Measurements from ENCODE around the gene FOXP1. TPM values are rescaled to one million over a fixed set of nuclear protein-coding genes. Genes with fewer than 3 reads are reported as not detected.

Gene FOXP1
- total and polyA plus RNA-seq, 4 donors: 15.2 to 263 (median 110) TPM

DNA sequence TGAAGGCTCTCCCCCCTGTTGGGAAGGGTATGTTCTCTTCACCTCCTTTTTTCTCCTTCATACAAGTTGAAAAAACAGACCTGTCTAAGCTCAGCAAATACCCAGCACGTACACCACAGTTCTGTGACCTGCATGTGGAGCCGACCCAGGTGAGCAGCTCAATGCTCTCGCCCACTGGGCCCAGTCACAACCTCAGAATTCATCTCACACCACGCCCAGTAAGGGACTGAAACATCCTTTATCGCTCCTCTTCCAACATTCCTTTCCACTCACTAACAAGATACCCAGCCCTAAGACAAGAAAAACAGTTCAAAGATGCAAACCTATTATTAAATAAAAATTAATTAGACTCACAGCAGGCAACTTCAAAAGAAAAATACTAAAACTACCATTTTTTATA lies 68.9 kb downstream of the FOXP1 start:
- 95 to 97% methylated on average over 5 of the region's 5 CpGs for WGBS, 2 donors
- DNase-seq: no peak
- intact Hi-C loops (cut with DNase I): loop anchor here in 1 of 2 donors (5.0 kb wide), 1 partner anchor 68 kb away; the partner anchor contains the start of gene FOXP1
- Histone ChIP-seq H3K27me3 (ENCODE audit: control insufficient read depth in 1 of 2, insufficient read depth in 2 of 2, low read length in 1 of 2) (no peaks in the 10 kb centered on the region), H3K9me3 (ENCODE audit: control insufficient read depth, low read length) (no peaks in the 10 kb centered on the region), H3K4me1 (ENCODE audit: control insufficient read depth in 1 of 2, insufficient read depth in 2 of 2, low read length in 2 of 2) (peaks cover 4 to 5% of the 10 kb centered on the region in 2 donors), H3K4me3 (ENCODE audit: low read length in 2 of 2) (no peak overlapping the region), H3K36me3 (ENCODE audit: control insufficient read depth in 1 of 2, insufficient read depth in 2 of 2, low read length in 1 of 2) (no peaks in the 10 kb centered on the region), H3K27ac (ENCODE audit: low read depth in 1 of 2, low read length in 2 of 2) (no peak overlapping the region)
- no peak for ATAC-seq (ENCODE audit: low FRiP score)

GRCh38 chr3:71513515-71513914 lies 70.0 kb downstream of the FOXP1 start:
- ATAC-seq (ENCODE audit: low FRiP score) (no peak), DNase-seq (no peak)
- peaks cover 4 to 5% of the 10 kb centered on the region in 2 donors for H3K4me1 ChIP-seq (ENCODE audit: control insufficient read depth in 1 of 2, insufficient read depth in 2 of 2, low read length in 2 of 2)
- intact Hi-C loops (cut with DNase I): loop anchor here in 1 of 2 donors (5.0 kb wide), 1 partner anchor 69 kb away; the partner anchor contains the start of gene FOXP1
- H3K36me3 ChIP-seq (ENCODE audit: control insufficient read depth in 1 of 2, insufficient read depth in 2 of 2, low read length in 1 of 2): no peaks in the 10 kb centered on the region
- no peak overlapping the region for H3K4me3 ChIP-seq (ENCODE audit: low read length in 2 of 2)
- H3K27me3 ChIP-seq (ENCODE audit: control insufficient read depth in 1 of 2, insufficient read depth in 2 of 2, low read length in 1 of 2): no peaks in the 10 kb centered on the region
- 94 to 95% methylated on average over 7 of the region's 7 CpGs for WGBS, 2 donors
- no peak overlapping the region for H3K27ac ChIP-seq (ENCODE audit: low read depth in 1 of 2, low read length in 2 of 2)
- no peaks in the 10 kb centered on the region for H3K9me3 ChIP-seq (ENCODE audit: control insufficient read depth, low read length)

- H3K27ac ChIP-seq (ENCODE audit: low read depth in 1 of 2, low read length in 2 of 2): no peak overlapping the region
- DNase-seq (no peak), ATAC-seq (ENCODE audit: low FRiP score) (no peak)
- H3K4me1 ChIP-seq (ENCODE audit: control insufficient read depth in 1 of 2, insufficient read depth in 2 of 2, low read length in 2 of 2): peaks cover 4 to 5% of the 10 kb centered on the region in 2 donors
- H3K4me3 ChIP-seq (ENCODE audit: low read length in 2 of 2): no peak overlapping the region
- WGBS, 2 donors: 85 to 90% methylated on average over 6 of the region's 6 CpGs
- intact Hi-C loops (cut with DNase I): loop anchor here in 1 of 2 donors (5.0 kb wide), 1 partner anchor 69 kb away; the partner anchor contains the start of gene FOXP1
- no peaks in the 10 kb centered on the region for H3K36me3 ChIP-seq (ENCODE audit: control insufficient read depth in 1 of 2, insufficient read depth in 2 of 2, low read length in 1 of 2)
- no peaks in the 10 kb centered on the region for H3K9me3 ChIP-seq (ENCODE audit: control insufficient read depth, low read length)
- H3K27me3 ChIP-seq (ENCODE audit: control insufficient read depth in 1 of 2, insufficient read depth in 2 of 2, low read length in 1 of 2): no peaks in the 10 kb centered on the region
These were observed 70.4 kb downstream of the FOXP1 start for GRCh38 chr3:71513081-71513480.

DNA sequence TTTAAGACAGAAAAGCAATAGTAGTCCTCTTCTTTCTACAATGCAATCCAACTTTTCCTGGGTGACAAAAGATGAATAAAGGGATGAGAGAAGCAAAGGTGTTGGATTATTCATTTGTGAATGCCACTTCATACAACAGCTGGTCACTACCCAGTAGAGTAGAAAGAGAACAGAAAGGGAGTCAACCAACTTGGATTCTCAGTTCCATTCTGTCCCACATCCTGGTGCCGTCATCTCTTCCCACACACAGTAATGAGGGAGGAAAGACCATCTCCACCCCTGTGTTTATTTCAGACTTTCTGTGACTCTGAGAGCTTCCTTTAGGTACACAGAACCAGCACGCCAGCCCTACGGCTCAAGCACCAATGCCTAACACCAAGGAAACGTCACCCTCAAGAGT lies 71.0 kb downstream of the FOXP1 start:
- WGBS, 2 donors: 98 to 99% methylated on average over 4 of the region's 4 CpGs
- DNase-seq (no peak), ATAC-seq (ENCODE audit: low FRiP score) (no peak)
- H3K27me3 ChIP-seq (ENCODE audit: control insufficient read depth in 1 of 2, insufficient read depth in 2 of 2, low read length in 1 of 2): no peaks in the 10 kb centered on the region
- intact Hi-C loops (cut with DNase I): loop anchor here in 1 of 2 donors (5.0 kb wide), 1 partner anchor 70 kb away; the partner anchor contains the start of gene FOXP1
- H3K9me3 ChIP-seq (ENCODE audit: control insufficient read depth, low read length): no peaks in the 10 kb centered on the region
- H3K36me3 ChIP-seq (ENCODE audit: control insufficient read depth in 1 of 2, insufficient read depth in 2 of 2, low read length in 1 of 2): no peaks in the 10 kb centered on the region
- no peak overlapping the region for H3K4me3 ChIP-seq (ENCODE audit: low read length in 2 of 2)
- peaks cover 4 to 5% of the 10 kb centered on the region in 2 donors for H3K4me1 ChIP-seq (ENCODE audit: control insufficient read depth in 1 of 2, insufficient read depth in 2 of 2, low read length in 2 of 2)
- no peak overlapping the region for H3K27ac ChIP-seq (ENCODE audit: low read depth in 1 of 2, low read length in 2 of 2)

DNA sequence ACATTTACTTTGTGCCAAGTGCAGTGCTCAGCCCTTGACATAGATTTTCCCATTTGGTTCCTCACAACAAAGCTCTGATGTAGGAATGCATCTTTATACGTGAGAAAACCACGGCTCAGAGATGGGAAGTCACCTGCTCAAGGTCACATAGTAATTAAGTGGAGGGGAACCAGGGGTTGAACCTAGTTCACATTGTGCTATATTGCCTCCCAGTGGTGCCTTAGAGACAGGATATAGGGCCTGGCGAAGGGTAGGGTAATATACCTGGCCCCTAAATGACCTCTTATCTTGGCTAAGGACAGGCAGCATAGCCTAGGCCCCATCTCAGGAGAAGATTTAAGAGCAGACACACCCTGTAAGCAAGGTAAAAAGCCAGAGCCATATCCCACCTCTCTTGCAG lies 71.5 kb downstream of the FOXP1 start:
- no peaks in the 10 kb centered on the region for H3K27me3 ChIP-seq (ENCODE audit: control insufficient read depth in 1 of 2, insufficient read depth in 2 of 2, low read length in 1 of 2)
- WGBS, 2 donors: 66 to 67% methylated on average over 3 of the region's 3 CpGs
- H3K27ac ChIP-seq (ENCODE audit: low read depth in 1 of 2, low read length in 2 of 2): peak overlapping the region in 1 of 2 donors; percentile 76
- no peaks in the 10 kb centered on the region for H3K9me3 ChIP-seq (ENCODE audit: control insufficient read depth, low read length)
- no peak for ATAC-seq (ENCODE audit: low FRiP score)
- H3K36me3 ChIP-seq (ENCODE audit: control insufficient read depth in 1 of 2, insufficient read depth in 2 of 2, low read length in 1 of 2): no peaks in the 10 kb centered on the region
- H3K4me1 ChIP-seq (ENCODE audit: control insufficient read depth in 1 of 2, insufficient read depth in 2 of 2, low read length in 2 of 2): peaks cover 4 to 5% of the 10 kb centered on the region in 2 donors
- DNase-seq: no peak
- intact Hi-C loops (cut with DNase I): loop anchor here (1.0 to 5.0 kb wide), 3 partner anchors 25 to 72 kb away; partner anchors contain the start of gene FOXP1 (in 1 of the 2)
- H3K4me3 ChIP-seq (ENCODE audit: low read length in 2 of 2): no peak overlapping the region

DNA sequence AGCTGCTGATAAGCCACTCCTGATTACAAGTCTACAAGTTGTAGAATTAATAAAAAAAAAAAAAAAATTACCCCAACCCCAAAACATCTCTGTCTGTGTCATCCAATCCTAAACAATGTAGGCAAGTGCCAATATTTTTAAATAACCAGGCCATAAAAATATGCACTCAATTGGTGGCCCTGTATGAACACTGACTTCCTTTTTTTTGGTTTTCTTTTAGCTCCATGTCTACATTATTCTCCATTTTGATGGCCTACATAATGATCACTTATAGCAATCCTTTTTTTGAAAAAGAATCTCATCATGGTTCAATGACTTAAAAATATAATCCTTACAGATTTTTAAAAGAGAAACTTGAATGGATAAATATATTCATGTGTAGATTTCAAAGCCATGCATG lies 72.1 kb downstream of the FOXP1 start:
- DNase-seq (no peak), ATAC-seq (ENCODE audit: low FRiP score) (no peak)
- peaks cover 4 to 5% of the 10 kb centered on the region in 2 donors for H3K4me1 ChIP-seq (ENCODE audit: control insufficient read depth in 1 of 2, insufficient read depth in 2 of 2, low read length in 2 of 2)
- H3K27ac ChIP-seq (ENCODE audit: low read depth in 1 of 2, low read length in 2 of 2): no peak overlapping the region
- H3K9me3 ChIP-seq (ENCODE audit: control insufficient read depth, low read length): no peaks in the 10 kb centered on the region
- no peaks in the 10 kb centered on the region for H3K27me3 ChIP-seq (ENCODE audit: control insufficient read depth in 1 of 2, insufficient read depth in 2 of 2, low read length in 1 of 2)
- intact Hi-C loops (cut with DNase I): loop anchor here (1.0 to 5.0 kb wide), 3 partner anchors 26 to 73 kb away; partner anchors contain the start of gene FOXP1 (in 1 of the 2)
- no peaks in the 10 kb centered on the region for H3K36me3 ChIP-seq (ENCODE audit: control insufficient read depth in 1 of 2, insufficient read depth in 2 of 2, low read length in 1 of 2)
- no peak overlapping the region for H3K4me3 ChIP-seq (ENCODE audit: low read length in 2 of 2)

DNA sequence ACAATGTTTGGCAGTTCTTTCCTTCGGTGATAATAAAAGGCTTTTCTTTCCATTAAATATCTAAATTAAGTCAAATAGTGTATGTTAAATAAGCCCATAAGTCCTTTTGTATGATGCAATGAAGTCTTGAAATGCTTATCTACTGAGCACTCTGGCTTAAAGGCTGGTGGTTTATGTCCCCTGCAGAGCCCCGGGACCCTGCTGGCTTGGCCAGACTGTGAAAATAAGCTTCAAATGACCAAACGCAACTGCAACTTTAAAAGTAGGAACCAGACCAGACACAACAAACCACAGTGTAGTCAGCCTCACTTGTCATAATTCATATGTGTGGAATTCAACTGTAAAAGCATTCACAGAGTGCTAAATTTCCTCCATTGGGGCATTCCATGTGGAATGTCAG lies 72.5 kb downstream of the FOXP1 start:
- WGBS, 2 donors: 1 to 5% methylated on average over 3 of the region's 3 CpGs
- Histone ChIP-seq H3K36me3 (ENCODE audit: control insufficient read depth in 1 of 2, insufficient read depth in 2 of 2, low read length in 1 of 2) (no peaks in the 10 kb centered on the region), H3K27ac (ENCODE audit: low read depth in 1 of 2, low read length in 2 of 2) (peak overlapping the region in 1 of 2 donors; percentile 14), H3K4me1 (ENCODE audit: control insufficient read depth in 1 of 2, insufficient read depth in 2 of 2, low read length in 2 of 2) (peaks cover 4 to 5% of the 10 kb centered on the region in 2 donors), H3K4me3 (ENCODE audit: low read length in 2 of 2) (no peak overlapping the region), H3K27me3 (ENCODE audit: control insufficient read depth in 1 of 2, insufficient read depth in 2 of 2, low read length in 1 of 2) (no peaks in the 10 kb centered on the region), H3K9me3 (ENCODE audit: control insufficient read depth, low read length) (no peaks in the 10 kb centered on the region)
- intact Hi-C loops (cut with DNase I): loop anchor here (1.0 to 5.0 kb wide), 3 partner anchors 26 to 73 kb away; partner anchors contain the start of gene FOXP1 (in 1 of the 2)
- ATAC-seq (ENCODE audit: low FRiP score): peak; percentile 61
- peak; percentile 66 to 79 for DNase-seq

GRCh38 chr3:71510510-71510909 lies 73.0 kb downstream of the FOXP1 start:
- peak overlapping the region; percentile 26 to 29 for H3K27ac ChIP-seq (ENCODE audit: low read depth in 1 of 2, low read length in 2 of 2)
- no peaks in the 10 kb centered on the region for H3K27me3 ChIP-seq (ENCODE audit: control insufficient read depth in 1 of 2, insufficient read depth in 2 of 2, low read length in 1 of 2)
- DNase-seq (peak in 1 of 2 donors; percentile 52), ATAC-seq (ENCODE audit: low FRiP score) (peak; percentile 65)
- peaks cover 0 to 5% of the 10 kb centered on the region in 2 donors for H3K4me1 ChIP-seq (ENCODE audit: control insufficient read depth in 1 of 2, insufficient read depth in 2 of 2, low read length in 2 of 2)
- H3K36me3 ChIP-seq (ENCODE audit: control insufficient read depth in 1 of 2, insufficient read depth in 2 of 2, low read length in 1 of 2): no peaks in the 10 kb centered on the region
- H3K4me3 ChIP-seq (ENCODE audit: low read length in 2 of 2): no peak overlapping the region
- no peaks in the 10 kb centered on the region for H3K9me3 ChIP-seq (ENCODE audit: control insufficient read depth, low read length)
- intact Hi-C loops (cut with DNase I): loop anchor here in 1 of 2 donors (5.0 kb wide), 1 partner anchor 72 kb away; the partner anchor contains the start of gene FOXP1
- 5 to 10% methylated on average over 3 of the region's 3 CpGs for WGBS, 2 donors

DNA sequence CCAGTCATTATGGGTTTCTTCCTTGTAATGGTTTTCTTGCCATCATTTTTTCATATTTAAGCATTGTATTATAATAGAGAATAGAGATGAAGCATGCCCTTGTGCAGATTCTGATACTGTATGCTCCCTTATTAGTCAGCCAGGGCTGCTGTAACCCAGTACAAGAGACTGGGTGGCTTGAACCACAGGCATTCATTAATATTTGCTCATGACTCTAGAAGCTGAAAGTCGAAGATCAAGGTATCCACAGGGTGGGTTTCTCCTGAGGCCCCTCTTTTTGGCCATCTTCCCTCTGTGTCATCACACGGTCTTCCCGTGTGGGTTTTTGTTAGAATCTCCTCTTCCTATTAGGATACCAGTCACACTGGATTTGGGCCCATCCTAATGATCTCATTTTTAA lies 74.5 kb downstream of the FOXP1 start:
- no peak overlapping the region for H3K27ac ChIP-seq (ENCODE audit: low read depth in 1 of 2, low read length in 2 of 2)
- intact Hi-C loops (cut with DNase I): loop anchor here in 1 of 2 donors (10.0 kb wide), 1 partner anchor 384 kb away; no protein-coding TSS in a partner anchor
- no peak overlapping the region for H3K4me3 ChIP-seq (ENCODE audit: low read length in 2 of 2)
- 89 to 95% methylated on average over 3 of the region's 3 CpGs for WGBS, 2 donors
- no peaks in the 10 kb centered on the region for H3K9me3 ChIP-seq (ENCODE audit: control insufficient read depth, low read length)
- no peak for DNase-seq
- H3K36me3 ChIP-seq (ENCODE audit: control insufficient read depth in 1 of 2, insufficient read depth in 2 of 2, low read length in 1 of 2): no peaks in the 10 kb centered on the region
- peaks cover 0 to 3% of the 10 kb centered on the region in 2 donors for H3K4me1 ChIP-seq (ENCODE audit: control insufficient read depth in 1 of 2, insufficient read depth in 2 of 2, low read length in 2 of 2)
- no peak for ATAC-seq (ENCODE audit: low FRiP score)
- no peaks in the 10 kb centered on the region for H3K27me3 ChIP-seq (ENCODE audit: control insufficient read depth in 1 of 2, insufficient read depth in 2 of 2, low read length in 1 of 2)
